Esophagus squamous epithelium (tissue), 4 donors: ENCODE measurements around the gene EYS.

Experiments used
- CTCF ChIP-seq, 6 experiments: fragments of 450-650 bp in 4 of 6; fragments of 200-600 bp in 2 of 6; sonication (generic) in 2 of 6; IDR thresholded peaks; one replicate each; pipeline ENCODE4 v1.5.1; 2016 to 2019; ENCODE audit warnings: antibody characterized with exemption in 6 of 6, mild to moderate bottlenecking in 4 of 6, moderate library complexity in 4 of 6
- POLR2A ChIP-seq, 4 donors: fragments of 450-650 bp; IDR thresholded peaks; one replicate each; pipeline ENCODE4 v1.6.1; 2017; ENCODE audit warnings: antibody characterized with exemption in 4 of 4, mild to moderate bottlenecking in 4 of 4, moderate library complexity in 3 of 4

- no peak for TF ChIP-seq POLR2A (IDR thresholded peaks at IDR 0.05)
- TF ChIP-seq CTCF (IDR thresholded peaks at IDR 0.05) = no peak
These were observed 1666.9 kb downstream of the EYS start for GRCh38 chr6:64040113-64040512.
